Liver (tissue), 3 donors: ENCODE data around the gene TEX51.

Experiments
- HNF4G ChIP-seq: IDR thresholded peaks from 2 replicates; pipeline ENCODE4 v1.6.1; 2016; ENCODE audit warnings: antibody characterized with exemption
- NR2F2 ChIP-seq: IDR thresholded peaks from 2 replicates; pipeline ENCODE4 v1.6.1; 2016; ENCODE audit warnings: antibody characterized with exemption
- SP1 ChIP-seq: IDR thresholded peaks from 2 replicates; pipeline ENCODE4 v1.6.1; 2018; ENCODE audit warnings: antibody characterized with exemption, mild to moderate bottlenecking
- TAF1 ChIP-seq: conservative IDR thresholded peaks from 2 replicates; pipeline ENCODE4 v1.6.1; 2016; ENCODE audit warnings: antibody characterized with exemption, mild to moderate bottlenecking
- TF ChIP-seq, protein P1 (sequence below): fragments of 150-350 bp; IDR thresholded peaks from 2 replicates; pipeline ENCODE4 v1.5.1; 2017; ENCODE audit warnings: improper control_type of control experiment, low read depth, low read length; ENCODE audit not compliant: missing input control
- TF ChIP-seq, protein P2 (sequence below): IDR thresholded peaks from 2 replicates; pipeline ENCODE4 v1.6.1; 2016; ENCODE audit warnings: antibody characterized with exemption
- TF ChIP-seq, protein P3 (sequence below): IDR thresholded peaks from 2 replicates; pipeline ENCODE4 v1.6.1; 2016; ENCODE audit warnings: antibody characterized with exemption, mild to moderate bottlenecking
- donor health status: healthy.
- donor health status: healthy.

DNA sequence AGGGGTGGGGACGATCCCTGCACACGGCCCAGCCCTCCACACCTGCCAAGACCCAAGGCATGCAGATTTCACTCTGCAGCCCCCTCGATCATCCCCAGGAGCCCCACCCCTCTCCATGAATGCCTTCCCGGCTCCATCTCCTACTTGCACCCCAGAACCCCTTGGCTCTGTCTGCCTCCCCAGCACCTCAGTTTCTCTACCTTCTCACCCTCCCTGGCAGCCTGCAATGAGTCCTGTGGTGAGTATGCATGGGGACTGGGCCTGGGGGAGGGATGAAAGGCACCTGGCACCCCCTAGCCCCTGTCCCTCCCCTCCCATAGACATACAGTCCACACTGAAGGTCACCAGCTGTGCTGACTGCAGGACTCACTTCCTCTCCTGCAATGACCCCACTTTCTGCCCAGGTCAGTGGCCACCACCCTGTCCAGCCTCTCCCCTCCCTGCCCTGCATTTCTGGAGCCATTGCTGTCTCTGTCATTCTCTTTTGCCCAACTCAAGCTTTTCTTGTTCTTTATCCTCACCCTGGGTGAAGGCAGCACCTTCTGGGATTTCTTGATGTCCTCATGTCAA lies 1.0 kb downstream of the TEX51 start:
- TF ChIP-seq NR2F2 (no peak), HNF4G (no peak), TAF1 (no peak), SP1 (no peak)
- TF ChIP-seq, protein P1, sequence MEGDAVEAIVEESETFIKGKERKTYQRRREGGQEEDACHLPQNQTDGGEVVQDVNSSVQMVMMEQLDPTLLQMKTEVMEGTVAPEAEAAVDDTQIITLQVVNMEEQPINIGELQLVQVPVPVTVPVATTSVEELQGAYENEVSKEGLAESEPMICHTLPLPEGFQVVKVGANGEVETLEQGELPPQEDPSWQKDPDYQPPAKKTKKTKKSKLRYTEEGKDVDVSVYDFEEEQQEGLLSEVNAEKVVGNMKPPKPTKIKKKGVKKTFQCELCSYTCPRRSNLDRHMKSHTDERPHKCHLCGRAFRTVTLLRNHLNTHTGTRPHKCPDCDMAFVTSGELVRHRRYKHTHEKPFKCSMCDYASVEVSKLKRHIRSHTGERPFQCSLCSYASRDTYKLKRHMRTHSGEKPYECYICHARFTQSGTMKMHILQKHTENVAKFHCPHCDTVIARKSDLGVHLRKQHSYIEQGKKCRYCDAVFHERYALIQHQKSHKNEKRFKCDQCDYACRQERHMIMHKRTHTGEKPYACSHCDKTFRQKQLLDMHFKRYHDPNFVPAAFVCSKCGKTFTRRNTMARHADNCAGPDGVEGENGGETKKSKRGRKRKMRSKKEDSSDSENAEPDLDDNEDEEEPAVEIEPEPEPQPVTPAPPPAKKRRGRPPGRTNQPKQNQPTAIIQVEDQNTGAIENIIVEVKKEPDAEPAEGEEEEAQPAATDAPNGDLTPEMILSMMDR = no peak
- TF ChIP-seq, protein P2, sequence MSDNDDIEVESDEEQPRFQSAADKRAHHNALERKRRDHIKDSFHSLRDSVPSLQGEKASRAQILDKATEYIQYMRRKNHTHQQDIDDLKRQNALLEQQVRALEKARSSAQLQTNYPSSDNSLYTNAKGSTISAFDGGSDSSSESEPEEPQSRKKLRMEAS = no peak
- TF ChIP-seq, protein P3, sequence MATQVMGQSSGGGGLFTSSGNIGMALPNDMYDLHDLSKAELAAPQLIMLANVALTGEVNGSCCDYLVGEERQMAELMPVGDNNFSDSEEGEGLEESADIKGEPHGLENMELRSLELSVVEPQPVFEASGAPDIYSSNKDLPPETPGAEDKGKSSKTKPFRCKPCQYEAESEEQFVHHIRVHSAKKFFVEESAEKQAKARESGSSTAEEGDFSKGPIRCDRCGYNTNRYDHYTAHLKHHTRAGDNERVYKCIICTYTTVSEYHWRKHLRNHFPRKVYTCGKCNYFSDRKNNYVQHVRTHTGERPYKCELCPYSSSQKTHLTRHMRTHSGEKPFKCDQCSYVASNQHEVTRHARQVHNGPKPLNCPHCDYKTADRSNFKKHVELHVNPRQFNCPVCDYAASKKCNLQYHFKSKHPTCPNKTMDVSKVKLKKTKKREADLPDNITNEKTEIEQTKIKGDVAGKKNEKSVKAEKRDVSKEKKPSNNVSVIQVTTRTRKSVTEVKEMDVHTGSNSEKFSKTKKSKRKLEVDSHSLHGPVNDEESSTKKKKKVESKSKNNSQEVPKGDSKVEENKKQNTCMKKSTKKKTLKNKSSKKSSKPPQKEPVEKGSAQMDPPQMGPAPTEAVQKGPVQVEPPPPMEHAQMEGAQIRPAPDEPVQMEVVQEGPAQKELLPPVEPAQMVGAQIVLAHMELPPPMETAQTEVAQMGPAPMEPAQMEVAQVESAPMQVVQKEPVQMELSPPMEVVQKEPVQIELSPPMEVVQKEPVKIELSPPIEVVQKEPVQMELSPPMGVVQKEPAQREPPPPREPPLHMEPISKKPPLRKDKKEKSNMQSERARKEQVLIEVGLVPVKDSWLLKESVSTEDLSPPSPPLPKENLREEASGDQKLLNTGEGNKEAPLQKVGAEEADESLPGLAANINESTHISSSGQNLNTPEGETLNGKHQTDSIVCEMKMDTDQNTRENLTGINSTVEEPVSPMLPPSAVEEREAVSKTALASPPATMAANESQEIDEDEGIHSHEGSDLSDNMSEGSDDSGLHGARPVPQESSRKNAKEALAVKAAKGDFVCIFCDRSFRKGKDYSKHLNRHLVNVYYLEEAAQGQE = no peak
